ENCODE results near the gene CYP3A5. TPM values are rescaled to one million over a fixed set of nuclear protein-coding genes. Genes with fewer than 3 reads are reported as not detected.
A peak's percentile ranks its signal among the peaks of the same experiment; 100 is the strongest.

The CYP3A5 gene
- total and polyA plus RNA-seq, 12 donors: 4.1 to 92.7 (median 39.6) TPM

DNA sequence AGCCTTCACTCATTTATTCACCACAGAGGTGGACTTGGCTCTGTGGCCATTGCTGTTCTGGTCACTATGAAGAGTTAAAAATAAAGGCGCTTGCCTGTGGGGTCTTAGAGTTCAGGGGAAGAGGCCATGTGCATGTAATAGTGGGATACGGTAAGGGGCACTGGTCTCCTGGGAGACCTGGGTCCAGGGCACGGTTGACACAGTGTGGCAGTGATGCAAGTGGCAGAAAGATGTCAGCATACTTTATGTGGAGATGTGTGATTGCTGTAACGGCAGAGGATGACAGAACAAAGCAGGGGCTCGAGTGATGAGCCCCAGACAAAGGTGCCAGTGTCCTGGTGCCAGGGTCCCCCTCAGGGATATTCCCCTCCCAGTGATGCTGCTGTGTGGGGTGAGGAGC is 54.5 kb downstream of the CYP3A5 start:
- Histone ChIP-seq H3K4me1 (replicated peaks in 1 of 2) (no peaks in the 10 kb centered on the region), H3K36me3 (replicated peaks in 1 of 2) (peaks cover 0 to 99% of the 10 kb centered on the region in 2 donors), H3K27me3 (no peaks in the 10 kb centered on the region), H3K4me3 (no peak overlapping the region), H3K9me3 (replicated peaks in 1 of 3) (no peaks in the 10 kb centered on the region), H3K27ac (no peak overlapping the region)
- WGBS, 4 donors: 79 to 90% (median 81%) methylated on average over 5 of the region's 5 CpGs
- DNase-seq: peak in 1 of 7 donors; percentile 33
- intact Hi-C loops (cut with DNase I): no loop called here
- TF ChIP-seq, protein P1, sequence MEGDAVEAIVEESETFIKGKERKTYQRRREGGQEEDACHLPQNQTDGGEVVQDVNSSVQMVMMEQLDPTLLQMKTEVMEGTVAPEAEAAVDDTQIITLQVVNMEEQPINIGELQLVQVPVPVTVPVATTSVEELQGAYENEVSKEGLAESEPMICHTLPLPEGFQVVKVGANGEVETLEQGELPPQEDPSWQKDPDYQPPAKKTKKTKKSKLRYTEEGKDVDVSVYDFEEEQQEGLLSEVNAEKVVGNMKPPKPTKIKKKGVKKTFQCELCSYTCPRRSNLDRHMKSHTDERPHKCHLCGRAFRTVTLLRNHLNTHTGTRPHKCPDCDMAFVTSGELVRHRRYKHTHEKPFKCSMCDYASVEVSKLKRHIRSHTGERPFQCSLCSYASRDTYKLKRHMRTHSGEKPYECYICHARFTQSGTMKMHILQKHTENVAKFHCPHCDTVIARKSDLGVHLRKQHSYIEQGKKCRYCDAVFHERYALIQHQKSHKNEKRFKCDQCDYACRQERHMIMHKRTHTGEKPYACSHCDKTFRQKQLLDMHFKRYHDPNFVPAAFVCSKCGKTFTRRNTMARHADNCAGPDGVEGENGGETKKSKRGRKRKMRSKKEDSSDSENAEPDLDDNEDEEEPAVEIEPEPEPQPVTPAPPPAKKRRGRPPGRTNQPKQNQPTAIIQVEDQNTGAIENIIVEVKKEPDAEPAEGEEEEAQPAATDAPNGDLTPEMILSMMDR (IDR thresholded peaks at IDR 0.05): no peak
- no peak for TF ChIP-seq POLR2A (IDR thresholded peaks at IDR 0.05)

DNA sequence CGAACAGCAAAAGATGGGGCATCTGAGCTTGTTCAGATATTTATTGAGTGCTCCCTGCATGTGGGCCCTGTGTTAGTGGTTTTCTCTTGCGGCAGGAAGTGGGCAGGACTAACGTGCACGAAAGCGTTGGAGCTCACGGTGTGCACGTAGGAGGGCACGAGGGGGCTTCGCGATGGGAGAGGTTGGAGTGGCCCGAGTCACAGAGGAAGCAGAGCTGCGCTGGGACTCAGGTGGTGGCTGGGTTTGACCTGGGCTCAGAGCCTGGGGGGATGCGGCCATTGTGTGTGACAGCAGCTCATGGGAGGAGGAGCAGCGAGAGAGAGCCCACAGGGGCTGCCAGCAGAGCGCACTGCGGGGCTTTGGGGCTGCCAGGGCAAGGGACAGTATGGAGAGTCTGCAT is 55.3 kb downstream of the CYP3A5 start:
- Histone ChIP-seq H3K27ac (no peak overlapping the region), H3K27me3 (no peaks in the 10 kb centered on the region), H3K36me3 (replicated peaks in 1 of 2) (peaks cover 0 to 99% of the 10 kb centered on the region in 2 donors), H3K9me3 (replicated peaks in 1 of 3) (no peaks in the 10 kb centered on the region), H3K4me3 (no peak overlapping the region), H3K4me1 (replicated peaks in 1 of 2) (no peaks in the 10 kb centered on the region)
- DNase-seq: peak in 2 of 7 donors; percentile 8 to 47
- intact Hi-C loops (cut with DNase I): no loop called here
- 85 to 97% (median 88%) methylated on average over 16 of the region's 16 CpGs for WGBS, 4 donors
- TF ChIP-seq, protein P1 (IDR thresholded peaks at IDR 0.05): no peak
- TF ChIP-seq POLR2A (IDR thresholded peaks at IDR 0.05): no peak

DNA sequence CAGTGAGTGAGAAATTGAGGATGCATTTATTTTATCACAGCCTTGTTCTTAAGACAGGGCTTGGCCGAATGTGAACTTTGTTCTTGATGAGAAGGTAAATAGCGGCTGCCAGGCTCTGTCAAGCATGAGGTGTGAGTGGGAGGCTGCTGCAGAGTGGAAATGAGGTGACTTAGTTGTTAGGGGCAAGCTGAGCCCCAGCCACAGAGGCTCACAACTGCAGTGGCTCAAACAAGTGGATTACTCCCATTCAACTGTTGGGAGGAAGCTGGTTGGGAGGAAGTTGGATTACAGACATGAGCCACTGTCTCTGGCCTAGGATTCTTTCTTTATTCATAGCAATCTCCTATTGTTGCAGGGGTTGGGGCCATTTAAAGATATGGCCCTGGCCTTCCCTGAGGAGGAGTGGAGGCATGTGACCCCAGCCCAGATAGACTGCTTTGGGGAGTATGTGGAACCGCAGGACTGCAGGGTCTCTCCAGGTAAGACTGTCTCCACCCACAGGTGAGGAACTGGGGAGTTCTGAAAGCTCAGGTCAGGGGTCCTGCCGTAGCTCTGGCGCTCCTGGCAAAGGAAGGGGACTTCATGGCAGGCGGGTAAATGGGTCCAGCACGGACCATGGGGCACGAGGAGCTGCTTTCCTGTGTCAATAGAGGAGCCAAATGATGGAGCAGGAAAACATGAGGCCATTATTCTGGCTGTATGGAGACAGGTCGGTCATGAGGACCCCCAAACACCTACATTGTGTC is 55.9 kb downstream of the CYP3A5 start:
- peaks cover 0 to 99% of the 10 kb centered on the region in 2 donors for H3K36me3 ChIP-seq (replicated peaks in 1 of 2)
- intact Hi-C loops (cut with DNase I): no loop called here
- WGBS, 4 donors: 89 to 93% (median 90%) methylated on average over 8 to 9 of the region's 9 CpGs
- peak in 1 of 7 donors; percentile 45 for DNase-seq
- no peak overlapping the region for H3K4me3 ChIP-seq
- no peaks in the 10 kb centered on the region for H3K27me3 ChIP-seq
- H3K4me1 ChIP-seq (replicated peaks in 1 of 2): peaks cover 0 to 1% of the 10 kb centered on the region in 2 donors
- TF ChIP-seq POLR2A (IDR thresholded peaks at IDR 0.05): no peak
- TF ChIP-seq, protein P1 (IDR thresholded peaks at IDR 0.05): no peak
- no peaks in the 10 kb centered on the region for H3K9me3 ChIP-seq (replicated peaks in 1 of 3)
- no peak overlapping the region for H3K27ac ChIP-seq

DNA sequence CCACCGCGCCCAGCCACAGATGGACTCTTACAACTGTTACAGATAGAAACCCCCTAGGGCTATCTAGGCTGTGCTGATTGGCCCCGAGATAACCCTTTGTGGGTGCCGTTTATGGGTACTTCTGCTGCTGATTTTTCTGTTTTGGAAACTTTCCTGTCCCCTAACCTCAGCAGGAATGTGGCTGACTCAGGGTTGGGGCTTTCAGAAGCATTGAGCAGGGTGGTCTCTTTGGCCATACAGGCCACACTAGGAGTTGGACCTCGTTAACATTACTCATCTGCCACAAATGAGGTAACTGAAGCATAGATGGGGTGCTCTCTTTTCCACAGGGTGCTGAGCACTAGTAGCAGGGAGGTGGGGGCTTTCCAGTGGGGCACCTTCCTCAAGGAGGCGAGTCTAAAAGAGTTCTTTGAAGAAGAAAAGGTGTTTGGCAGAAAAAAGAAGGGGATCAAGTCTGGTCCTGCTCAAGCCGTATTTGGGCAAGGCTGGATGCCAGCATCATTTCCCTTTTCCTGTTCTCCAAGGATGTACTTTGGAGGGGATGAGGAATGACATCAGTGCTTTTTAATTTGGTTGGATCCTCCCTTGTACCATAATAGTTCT is 56.6 kb downstream of the CYP3A5 start:
- no peak overlapping the region for H3K27ac ChIP-seq
- no peaks in the 10 kb centered on the region for H3K9me3 ChIP-seq (replicated peaks in 1 of 3)
- intact Hi-C loops (cut with DNase I): no loop called here
- TF ChIP-seq POLR2A (IDR thresholded peaks at IDR 0.05): no peak
- TF ChIP-seq, protein P1 (IDR thresholded peaks at IDR 0.05): no peak
- DNase-seq: peak in 1 of 7 donors; percentile 27
- peaks cover 0 to 99% of the 10 kb centered on the region in 2 donors for H3K36me3 ChIP-seq (replicated peaks in 1 of 2)
- peaks cover 3 to 8% of the 10 kb centered on the region in 2 donors for H3K4me1 ChIP-seq (replicated peaks in 1 of 2)
- H3K27me3 ChIP-seq: no peaks in the 10 kb centered on the region
- WGBS, 4 donors: 85 to 91% (median 88%) methylated on average over 6 to 7 of the region's 7 CpGs
- H3K4me3 ChIP-seq: no peak overlapping the region

All from adrenal gland (tissue), 12 donors.